ENCODE results near the gene CIBAR2.

Gene CIBAR2

DNA sequence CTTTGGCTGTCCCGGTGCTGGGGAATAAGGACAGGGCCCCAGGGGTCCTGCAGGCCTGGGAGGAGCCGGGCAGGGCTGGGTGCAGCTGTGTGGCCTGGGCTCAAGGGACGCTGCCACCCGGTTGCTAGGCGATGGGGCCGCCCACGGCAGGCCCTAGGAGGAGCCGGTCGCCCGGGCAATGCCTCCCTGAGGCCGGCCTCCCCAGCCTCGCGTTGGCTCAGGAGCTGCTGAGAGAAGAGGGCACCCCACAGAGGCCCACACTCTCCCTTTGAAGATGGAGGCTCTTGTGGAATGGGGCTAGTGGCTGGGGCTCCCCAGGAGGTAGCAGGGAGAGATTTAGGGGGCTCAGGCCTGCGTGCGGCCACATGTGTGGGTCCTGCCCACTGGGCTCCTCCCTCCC, at the start of gene CIBAR2:
TSS of gene CIBAR2 (minus strand) at position 109 of the 400 bp plus-strand sequence. CDS start 120 bp downstream, outside the sequence.
- no peak for DNase-seq

DNA sequence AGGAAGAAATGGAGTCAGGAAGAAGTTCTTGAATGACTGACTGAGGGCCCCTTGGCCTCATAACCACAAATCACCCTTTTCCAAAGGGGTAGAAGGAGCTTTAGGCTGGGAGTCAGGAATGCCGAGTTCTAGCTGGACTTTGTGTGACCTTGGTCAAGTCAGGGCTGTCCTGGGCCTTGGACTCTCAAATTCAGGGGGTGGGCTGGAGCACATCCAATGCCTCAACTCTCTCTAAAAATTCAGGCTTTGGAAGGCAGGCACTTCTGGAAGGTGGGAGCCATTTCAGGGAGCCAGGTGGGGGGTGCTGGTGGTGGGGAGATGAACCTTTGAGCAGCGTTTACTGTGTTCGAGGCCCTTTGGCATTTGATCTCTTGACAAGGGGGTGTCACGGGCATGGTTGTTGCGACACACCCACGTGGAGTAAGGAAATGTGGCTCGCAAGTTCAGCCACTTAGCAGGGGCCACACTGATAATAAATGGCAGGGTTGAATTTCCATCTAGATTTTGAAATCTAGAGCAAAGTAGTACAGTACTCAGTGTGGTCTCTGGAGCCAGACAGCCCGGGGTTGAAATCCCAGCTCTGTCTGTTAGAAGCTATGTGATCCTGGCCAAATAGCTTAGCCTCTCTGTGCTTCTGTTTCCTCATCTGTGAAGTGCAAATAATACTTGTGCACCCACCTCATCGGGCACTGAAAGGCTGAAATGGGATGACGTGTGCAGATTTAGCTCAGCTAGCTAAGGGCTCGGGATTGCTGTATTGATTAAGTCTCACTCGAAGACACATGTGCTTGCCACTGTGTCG, 47.1 kb upstream of the CIBAR2 start:
- no peak for DNase-seq

- DNase-seq, result no peak
Measured at GRCh38 chr16:85158743-85159178, 46.5 kb upstream of the CIBAR2 start.

- DNase-seq, result no peak
Measured at GRCh38 chr16:85157813-85158742, 45.8 kb upstream of the CIBAR2 start.

DNA sequence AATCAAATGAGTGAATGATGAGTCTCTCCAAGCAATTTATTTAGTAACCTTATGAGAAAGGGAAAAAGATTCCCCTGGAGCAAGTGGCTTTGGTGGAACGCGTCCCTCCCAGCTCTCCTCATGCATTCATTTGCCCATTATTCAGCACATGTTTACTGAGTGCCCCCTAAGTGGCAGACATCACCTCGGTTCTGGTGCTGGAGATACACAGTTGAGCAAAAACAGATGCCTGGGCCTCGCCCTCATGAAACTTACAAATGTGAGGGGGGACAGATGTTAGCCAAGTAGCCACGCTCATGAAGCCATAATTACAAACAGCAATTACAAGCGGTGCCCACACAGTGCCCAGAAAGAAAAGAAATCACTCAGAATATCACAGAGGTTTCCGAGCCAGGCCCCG, 45.1 kb upstream of the CIBAR2 start:
- DNase-seq, result no peak

GRCh38 chr16:85156869-85157268, 44.6 kb upstream of the CIBAR2 start:
- no peak for DNase-seq

DNA sequence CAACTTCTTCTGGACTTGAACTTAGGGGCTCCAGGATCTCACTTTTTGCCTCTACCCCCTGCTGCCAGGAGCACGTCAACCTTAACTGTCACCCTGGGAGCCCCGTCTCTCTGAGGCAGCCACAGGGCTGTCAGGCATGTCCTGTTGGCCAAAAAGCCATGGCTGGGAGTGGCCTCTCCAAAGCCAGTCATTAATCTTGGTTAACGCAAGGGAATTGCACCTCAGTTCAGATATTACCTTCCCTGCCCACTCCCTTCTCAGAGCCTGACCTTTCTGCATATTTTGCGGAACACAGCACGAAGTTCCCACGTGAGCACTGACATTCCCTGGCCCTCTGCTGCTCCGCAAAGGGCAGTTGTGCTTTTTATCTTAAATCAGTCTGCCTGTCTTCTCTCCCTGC, 44.2 kb upstream of the CIBAR2 start:
- no peak for DNase-seq

- DNase-seq, result no peak
Measured at GRCh38 chr16:85153656-85154091, 41.4 kb upstream of the CIBAR2 start.

GRCh38 chr16:85153046-85153445, 40.8 kb upstream of the CIBAR2 start:
- DNase-seq, result no peak

GRCh38 chr16:85152414-85153030, 40.2 kb upstream of the CIBAR2 start:
- DNase-seq, result no peak

DNA sequence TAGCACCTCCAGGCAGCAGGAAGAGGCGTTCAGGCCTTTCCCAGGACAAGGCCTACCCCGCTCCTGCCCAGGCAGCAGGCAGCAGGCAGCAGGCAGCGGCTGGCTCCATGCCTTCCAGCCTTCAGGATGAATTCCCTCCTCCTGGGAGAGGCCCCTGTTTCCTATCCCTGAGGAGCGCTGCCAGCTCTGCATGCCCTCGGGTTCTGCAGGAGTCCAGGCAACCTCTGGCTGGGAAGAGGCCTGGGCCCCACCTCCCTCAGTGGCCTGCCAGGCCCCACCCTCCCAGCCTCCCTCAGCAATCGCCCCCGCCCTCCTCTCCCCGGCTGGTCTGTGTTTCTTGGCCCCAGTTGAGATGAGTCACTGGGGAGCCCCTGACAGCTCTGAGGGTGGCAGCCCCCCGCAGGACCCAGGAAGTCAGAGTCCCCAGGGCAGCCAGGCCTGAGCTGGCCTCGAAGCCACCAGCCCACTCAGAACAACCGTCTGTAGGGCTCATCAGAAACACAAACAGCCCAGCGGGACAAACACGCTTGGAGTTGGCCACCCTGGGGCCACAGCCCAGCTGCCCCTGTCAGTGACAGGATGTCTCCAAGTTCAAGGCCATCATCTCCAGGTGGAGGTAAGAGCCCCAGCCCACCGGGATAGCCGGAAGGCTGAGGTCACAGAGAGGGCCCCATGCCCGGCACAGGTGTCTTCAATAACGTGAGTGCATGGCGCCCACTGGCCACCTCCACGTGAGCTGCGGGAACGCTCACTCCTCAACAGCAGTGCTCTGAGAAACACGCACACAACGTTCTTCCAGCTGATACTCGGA, 39.5 kb upstream of the CIBAR2 start:
- no peak for DNase-seq

- no peak for DNase-seq
Measured at GRCh38 chr16:85151079-85151602, 38.9 kb upstream of the CIBAR2 start.

GRCh38 chr16:85150331-85150940, 38.2 kb upstream of the CIBAR2 start:
- DNase-seq, result no peak

GRCh38 chr16:85149776-85150175, 37.5 kb upstream of the CIBAR2 start:
- DNase-seq, result no peak

DNA sequence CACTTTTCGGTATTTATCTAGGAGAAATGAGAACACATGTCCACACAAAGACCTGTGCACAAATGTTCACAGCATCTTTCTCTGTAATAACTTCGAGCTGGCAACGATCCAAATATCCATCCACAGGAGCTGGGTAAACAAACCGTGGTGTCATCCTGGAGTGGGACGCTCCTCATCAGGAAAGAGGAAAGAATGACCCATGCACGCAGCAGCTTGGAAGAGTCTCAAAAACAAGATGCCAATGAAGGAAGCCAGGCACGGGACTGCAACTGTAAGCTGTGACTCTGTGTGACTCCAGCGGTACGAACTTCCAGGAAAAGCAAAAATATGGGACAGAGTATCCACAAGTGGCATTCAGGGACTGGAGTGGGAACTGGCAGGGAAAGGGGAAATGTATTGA, 36.7 kb upstream of the CIBAR2 start:
- no peak for DNase-seq

- no peak for DNase-seq
Measured at GRCh38 chr16:85146922-85147651, 34.8 kb upstream of the CIBAR2 start.

DNA sequence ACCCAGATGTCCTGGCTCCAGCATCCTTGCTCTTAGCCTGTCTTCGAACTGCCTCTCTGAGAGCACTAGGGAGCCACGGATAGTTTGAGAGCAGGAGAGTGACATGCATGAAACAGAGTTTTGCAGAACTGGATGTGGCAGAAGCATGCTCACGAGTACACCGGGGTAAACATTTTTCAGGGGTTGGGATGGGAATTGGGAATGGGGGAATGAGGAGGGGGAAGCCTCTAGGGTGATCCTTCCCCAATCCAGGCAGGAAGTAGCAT, 34.2 kb upstream of the CIBAR2 start:
- DNase-seq, result no peak

DNA sequence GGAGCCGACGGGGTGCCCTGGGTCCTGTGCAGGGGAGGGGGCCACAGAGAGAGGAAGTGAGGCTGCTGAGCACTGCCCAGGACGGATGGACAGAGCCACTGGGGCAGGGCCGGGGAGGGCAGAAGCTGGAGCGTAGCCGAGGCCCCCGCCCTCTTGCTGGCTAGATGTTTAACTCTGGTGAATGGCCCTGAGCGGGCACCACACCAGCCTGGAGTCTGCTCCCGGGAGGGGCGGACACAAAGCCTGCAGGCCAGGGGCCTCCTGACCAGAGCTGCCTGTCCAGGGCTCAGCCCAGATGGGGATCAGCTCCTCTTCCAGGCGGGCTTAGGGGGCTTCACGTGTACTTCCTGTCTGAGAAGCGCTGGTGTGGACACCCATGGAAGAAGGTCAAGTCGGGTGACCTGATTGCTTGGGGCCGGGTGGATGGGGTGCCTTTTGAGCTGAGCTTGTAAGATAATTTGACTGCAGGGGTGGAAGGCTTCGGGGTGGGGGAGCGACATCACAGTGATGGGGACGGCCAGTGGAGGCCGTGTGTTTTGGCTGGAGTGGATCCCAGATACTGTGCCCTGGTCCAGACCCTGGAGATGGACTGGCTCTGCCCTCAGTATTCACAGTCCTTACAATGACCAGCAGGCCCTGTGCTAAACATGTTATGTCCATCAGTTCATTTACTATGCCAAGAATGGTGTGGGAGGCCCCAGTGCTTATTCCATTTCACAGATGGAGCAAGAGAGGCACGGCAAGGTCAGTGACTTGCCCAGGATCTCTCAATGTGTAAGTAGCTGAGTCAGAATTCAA, 33.7 kb upstream of the CIBAR2 start:
- DNase-seq, result no peak

GRCh38 chr16:85145188-85145587, 32.9 kb upstream of the CIBAR2 start:
- no peak for DNase-seq
